BE2C (cell line): ENCODE results near the gene COL27A1.

Experiments
- DNase-seq: peaks from one replicate; pipeline ENCODE4 v3.0.0-alpha.2; 2020
- H3K27me3 ChIP-seq: fragments of 250-450 bp; sonication (Bioruptor Pico); 2 replicates; pipeline ENCODE4 v1.5.1; 2020; ENCODE audit warnings: mild to moderate bottlenecking
- H3K36me3 ChIP-seq: fragments of 250-450 bp; sonication (Bioruptor Pico); 2 replicates; pipeline ENCODE4 v1.5.1; 2020; ENCODE audit warnings: mild to moderate bottlenecking
- H3K4me1 ChIP-seq: fragments of 250-450 bp; sonication (Bioruptor Pico); 2 replicates; pipeline ENCODE4 v1.5.1; 2020
- H3K4me3 ChIP-seq: 2 replicates; pipeline ENCODE4 v1.5.1; 2011; ENCODE audit warnings: low read depth, low read length
- H3K9me3 ChIP-seq: fragments of 250-450 bp; sonication (Bioruptor Pico); 2 replicates; pipeline ENCODE4 v1.5.1; 2020
- CTCF ChIP-seq: IDR thresholded peaks from 2 replicates; pipeline ENCODE4 v1.5.1; 2012; ENCODE audit warnings: mild to moderate bottlenecking, low read depth, low read length

Gene COL27A1

GRCh38 chr9:114281473-114282103 is 126.3 kb downstream of the COL27A1 start:
- no peak for TF ChIP-seq CTCF
- H3K4me3 ChIP-seq = no peak overlapping the region
- H3K9me3 ChIP-seq = no peaks in the 10 kb centered on the region
- no peaks in the 10 kb centered on the region for H3K27me3 ChIP-seq
- peaks cover 4% of the 10 kb centered on the region; the same call in 1 of the 2 replicates for H3K4me1 ChIP-seq
- DNase-seq = peak; percentile 78
- H3K36me3 ChIP-seq = no peaks in the 10 kb centered on the region

GRCh38 chr9:114282104-114282485 is 126.8 kb downstream of the COL27A1 start:
- H3K4me3 ChIP-seq = no peak overlapping the region
- TF ChIP-seq CTCF = no peak
- no peak for DNase-seq
- no peaks in the 10 kb centered on the region for H3K36me3 ChIP-seq
- no peaks in the 10 kb centered on the region for H3K9me3 ChIP-seq
- no peaks in the 10 kb centered on the region for H3K27me3 ChIP-seq
- peaks cover 4% of the 10 kb centered on the region; the same call in 1 of the 2 replicates for H3K4me1 ChIP-seq

GRCh38 chr9:114282507-114282906 is 127.2 kb downstream of the COL27A1 start:
- Histone ChIP-seq H3K4me3 (no peak overlapping the region), H3K36me3 (no peaks in the 10 kb centered on the region), H3K27me3 (no peaks in the 10 kb centered on the region), H3K9me3 (no peaks in the 10 kb centered on the region), H3K4me1 (peaks cover 4% of the 10 kb centered on the region; the same call in 1 of the 2 replicates)
- DNase-seq = peak; percentile 11
- TF ChIP-seq CTCF = no peak

DNA sequence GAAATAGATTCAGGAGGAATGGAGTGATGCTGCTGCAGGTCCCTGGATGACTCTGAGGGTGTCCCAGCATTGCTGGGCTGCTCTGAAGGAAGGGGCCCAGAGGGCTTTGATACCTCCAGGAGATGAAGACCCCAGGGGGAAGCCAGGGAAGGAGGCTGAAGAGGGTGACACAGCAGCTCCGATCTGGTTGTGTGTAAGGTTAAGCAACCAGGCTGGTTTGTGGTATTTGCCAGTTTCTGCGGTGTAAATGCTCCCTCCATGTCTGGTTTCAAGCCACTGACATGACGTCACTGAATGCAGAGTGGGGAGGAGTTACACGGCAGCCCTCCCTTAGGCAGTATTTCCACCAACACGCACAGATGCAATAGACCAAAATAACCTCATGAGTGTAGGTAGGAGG is 127.6 kb downstream of the COL27A1 start:
- no peaks in the 10 kb centered on the region for H3K9me3 ChIP-seq
- no peaks in the 10 kb centered on the region for H3K36me3 ChIP-seq
- H3K4me1 ChIP-seq = peaks cover 4% of the 10 kb centered on the region; the same call in 1 of the 2 replicates
- DNase-seq = peak; percentile 62
- no peaks in the 10 kb centered on the region for H3K27me3 ChIP-seq
- H3K4me3 ChIP-seq = no peak overlapping the region
- TF ChIP-seq CTCF = no peak

GRCh38 chr9:114283551-114284111 is 128.3 kb downstream of the COL27A1 start:
- DNase-seq = peak; percentile 9
- H3K36me3 ChIP-seq = no peaks in the 10 kb centered on the region
- TF ChIP-seq CTCF = no peak

More at GRCh38 chr9:114283551-114284111, 128.3 kb downstream of the COL27A1 start:
- Histone ChIP-seq H3K4me1 (peaks cover 4% of the 10 kb centered on the region; the same call in 1 of the 2 replicates), H3K27me3 (no peaks in the 10 kb centered on the region), H3K4me3 (no peak overlapping the region), H3K9me3 (no peaks in the 10 kb centered on the region)
